Gastroesophageal sphincter (tissue), 3 donors: ENCODE measurements around the gene TSHZ2.

Experiments
- CTCF ChIP-seq, 4 experiments: fragments of 200-600 bp in 2 of 4; fragments of 450-650 bp in 2 of 4; sonication (generic) in 1 of 4; IDR thresholded peaks; one replicate each; pipeline ENCODE4 v1.5.1; 2017 to 2019; ENCODE audit warnings: antibody characterized with exemption in 4 of 4, mild to moderate bottlenecking in 2 of 4, moderate library complexity in 2 of 4
- EP300 ChIP-seq: sonication (generic); formaldehyde crosslinking; IDR thresholded peaks from one replicate; pipeline ENCODE4 v1.6.1; 2017; ENCODE audit warnings: antibody characterized with exemption, mild to moderate bottlenecking
- POLR2A ChIP-seq, 2 donors: fragments of 450-650 bp; IDR thresholded peaks; one replicate each; pipeline ENCODE4 v1.6.1; 2017; ENCODE audit warnings: antibody characterized with exemption in 2 of 2, mild to moderate bottlenecking in 2 of 2, moderate library complexity in 1 of 2

- TF ChIP-seq POLR2A (IDR thresholded peaks at IDR 0.05): no peak
- TF ChIP-seq CTCF (IDR thresholded peaks at IDR 0.05): no peak
- TF ChIP-seq EP300: no peak
Observed at GRCh38 chr20:53101992-53102760, 130.0 kb downstream of the TSHZ2 start.
